PFSK-1 (cell line): ENCODE data around the gene DHRS9.

Experiments
- FOXP2 ChIP-seq: optimal IDR thresholded peaks from 2 replicates; pipeline ENCODE3; 2011; ENCODE audit warnings: borderline replicate concordance, control low read depth, inconsistent platforms; ENCODE audit not compliant: insufficient read depth; ENCODE audit errors: extremely low read length, extremely low read depth
- POLR2AphosphoS5 ChIP-seq: IDR thresholded peaks from 2 replicates; pipeline ENCODE4 v1.6.1; 2012; ENCODE audit warnings: low read depth, mild to moderate bottlenecking, control low read depth, low read length, moderate library complexity
- SIN3A ChIP-seq: IDR thresholded peaks from 2 replicates; pipeline ENCODE4 v1.6.1; 2012; ENCODE audit warnings: mild to moderate bottlenecking, low read length, moderate library complexity, borderline replicate concordance; ENCODE audit not compliant: insufficient read depth

DNA sequence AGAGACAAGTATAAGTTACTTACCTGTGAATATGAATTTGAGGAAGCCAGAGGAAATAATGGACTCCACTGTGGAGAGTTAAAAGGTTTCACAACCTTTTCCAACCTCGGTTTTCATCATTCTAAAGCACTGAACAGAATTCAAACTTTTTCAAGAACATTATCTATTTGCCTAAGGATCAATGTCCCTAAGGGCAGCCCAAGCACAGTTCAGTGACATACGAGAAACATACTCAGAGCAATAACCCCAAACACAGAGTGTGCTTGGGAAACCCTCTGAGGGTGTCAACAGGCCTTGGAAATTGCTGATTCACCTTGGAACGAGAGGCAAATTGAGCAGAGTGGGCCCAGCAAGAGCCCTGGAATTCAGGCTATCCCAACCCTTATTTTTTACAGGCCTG, 38.2 kb upstream of the DHRS9 start, which contains the start of gene ABCB11:
- no peak for TF ChIP-seq POLR2AphosphoS5
- TF ChIP-seq SIN3A: no peak
- TF ChIP-seq FOXP2: no peak
